GM19351 (cell line): Measurements from ENCODE around the gene FYN.
"Not testable (repeated sequence)": the region's sequence is repeated elsewhere in the genome, so short reads cannot be mapped to it uniquely, and the experiment has no call there.

Experiments used
- ATAC-seq: cut with Tn5 transposase; IDR thresholded peaks from one replicate; pipeline ENCODE4 v1.9.1; 2021; ENCODE audit warnings: mild to moderate bottlenecking, moderate library complexity; ENCODE audit not compliant: unreplicated experiment

Gene FYN

DNA sequence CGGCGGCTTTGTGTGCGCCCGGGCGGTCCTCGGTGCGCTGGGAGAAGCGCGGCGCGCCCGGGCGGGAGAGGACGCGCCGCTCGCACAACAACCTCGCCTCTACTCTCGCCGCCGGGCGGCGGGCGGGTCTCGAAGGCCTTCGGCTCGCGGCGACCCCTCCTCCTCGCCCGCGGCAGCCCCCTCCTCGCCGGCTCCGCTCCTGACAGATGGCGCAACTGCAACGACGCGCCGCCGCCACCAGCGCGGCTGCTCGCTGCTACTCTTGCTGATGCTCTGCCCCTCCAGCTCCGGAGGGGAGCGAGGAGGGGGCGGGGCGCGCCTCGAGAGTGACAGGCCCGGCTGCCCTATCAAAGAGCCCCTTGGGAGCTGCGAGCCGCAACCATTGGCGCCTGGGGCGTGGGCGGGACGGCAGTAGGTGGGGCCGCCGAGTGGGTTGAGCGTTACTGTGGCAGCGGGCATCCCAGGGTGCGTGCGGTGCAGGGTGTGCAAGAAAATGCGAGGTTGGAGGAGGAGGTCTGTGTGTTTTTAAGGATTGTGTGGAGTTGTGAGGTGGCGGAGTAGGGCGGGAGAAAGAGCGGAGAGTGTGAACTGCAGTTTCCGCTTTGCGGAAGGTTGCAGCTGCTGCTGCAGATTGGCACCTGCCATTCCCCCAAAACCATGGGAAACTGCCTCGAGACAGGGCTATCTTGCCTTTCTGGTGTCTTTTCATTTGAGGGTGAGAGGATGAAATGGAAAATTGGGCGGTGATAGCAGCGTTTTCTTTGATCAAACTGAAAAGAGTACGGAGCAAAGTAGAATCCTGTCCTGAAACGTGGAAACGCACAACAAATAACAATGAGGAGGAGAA, at the start of gene FYN:
FYN (minus strand) TSS at position 275 of the 847 bp plus-strand sequence. CDS start 153,401 bp downstream, outside the sequence.
- ATAC-seq: peak; percentile 88

DNA sequence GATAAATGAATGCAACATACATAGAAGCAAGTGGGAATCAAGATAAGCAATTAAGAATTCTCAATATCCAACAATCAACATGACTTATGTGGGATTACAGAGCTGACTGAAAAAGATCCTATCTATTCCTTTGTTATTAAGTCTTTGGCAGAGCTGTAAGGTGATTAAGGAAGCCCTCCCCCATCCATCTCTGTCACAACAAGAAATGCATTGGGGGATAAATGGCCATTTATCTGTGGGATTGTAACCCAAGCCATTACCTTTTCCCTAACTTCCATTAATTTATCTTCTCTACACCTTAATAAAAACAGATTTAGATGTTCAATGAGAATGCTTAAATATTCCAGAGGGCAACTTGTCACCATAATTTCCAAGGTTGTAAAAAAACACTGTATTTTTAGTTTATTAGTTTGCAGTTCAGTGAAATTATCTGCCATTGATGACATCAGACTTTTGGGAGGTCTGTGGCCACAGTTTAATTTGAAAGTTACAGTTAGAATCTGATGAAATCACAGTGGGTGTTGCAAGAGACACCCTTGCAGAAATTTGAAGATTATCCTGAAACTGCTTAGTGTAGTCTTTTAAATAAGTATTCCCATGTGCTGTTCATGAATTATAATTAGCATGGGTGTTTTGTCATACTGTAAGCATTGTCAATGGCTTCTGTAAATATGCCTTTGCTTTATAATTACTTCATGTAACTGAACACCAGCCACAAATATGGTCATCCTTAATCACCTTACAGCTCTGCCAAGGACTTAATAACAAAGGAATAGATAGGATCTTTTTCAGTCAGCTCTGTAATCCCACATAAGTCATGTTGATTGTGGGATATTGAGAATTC, 49.4 kb upstream of the FYN start:
- ATAC-seq: no peak

DNA sequence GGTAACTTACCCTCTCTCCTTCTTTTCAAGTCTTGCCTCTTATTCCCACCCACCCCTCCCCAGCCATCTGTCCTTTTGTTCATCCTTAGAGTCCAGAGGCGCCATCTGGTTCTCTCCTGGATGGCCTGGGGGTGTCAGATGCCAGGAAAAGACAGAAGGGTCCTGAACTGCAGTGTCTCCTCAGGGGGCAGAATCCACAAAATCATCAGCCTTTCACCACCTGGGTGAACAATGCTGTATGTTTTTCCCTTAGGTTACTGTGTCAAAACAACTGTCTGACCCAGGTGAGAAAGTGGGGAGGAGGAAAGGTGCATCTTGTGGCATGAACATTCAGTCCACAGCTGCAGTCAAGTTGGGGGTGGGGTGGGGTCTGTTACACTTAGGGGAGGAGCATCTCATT, 47.9 kb upstream of the FYN start:
- no peak for ATAC-seq

DNA sequence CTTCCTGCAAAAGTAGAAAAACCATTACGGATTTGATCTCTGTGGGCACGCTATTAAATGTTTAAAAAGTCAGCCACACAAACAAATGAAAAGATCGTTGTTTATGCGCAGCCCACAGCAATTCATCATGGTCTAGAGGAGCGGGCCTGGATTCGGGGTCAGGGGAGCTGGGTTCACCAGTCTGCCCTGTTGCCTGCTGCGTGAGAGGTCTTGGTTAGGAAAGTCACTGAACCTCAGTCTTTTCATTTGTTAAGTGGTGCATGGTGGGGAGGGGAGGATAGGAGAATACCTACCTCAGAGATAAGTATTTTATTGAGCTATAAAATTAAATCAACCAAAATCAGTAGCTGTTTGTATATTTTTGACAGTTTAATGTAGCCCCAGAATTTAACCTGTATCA, 47.3 kb upstream of the FYN start:
- no peak for ATAC-seq

DNA sequence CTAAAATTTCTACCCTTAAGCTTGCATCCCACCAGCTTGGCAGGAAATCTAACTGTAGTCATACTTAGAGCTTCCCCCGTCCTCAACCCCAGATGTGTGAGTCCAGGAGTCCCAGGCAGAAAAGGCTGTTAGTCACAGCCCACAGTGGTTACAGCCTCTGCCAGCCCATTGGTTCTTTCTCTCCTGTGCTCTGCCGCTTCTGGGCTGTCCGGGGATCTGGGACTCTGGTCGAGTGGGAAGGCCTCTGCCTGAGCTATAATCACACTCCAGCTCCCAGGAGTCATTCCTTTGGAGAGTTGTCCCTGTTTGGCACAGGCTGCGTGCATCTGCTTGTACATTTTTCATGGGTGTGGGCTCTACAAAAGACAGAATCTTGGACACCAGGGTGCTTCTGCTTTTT, 45.6 kb upstream of the FYN start:
- no peak for ATAC-seq

DNA sequence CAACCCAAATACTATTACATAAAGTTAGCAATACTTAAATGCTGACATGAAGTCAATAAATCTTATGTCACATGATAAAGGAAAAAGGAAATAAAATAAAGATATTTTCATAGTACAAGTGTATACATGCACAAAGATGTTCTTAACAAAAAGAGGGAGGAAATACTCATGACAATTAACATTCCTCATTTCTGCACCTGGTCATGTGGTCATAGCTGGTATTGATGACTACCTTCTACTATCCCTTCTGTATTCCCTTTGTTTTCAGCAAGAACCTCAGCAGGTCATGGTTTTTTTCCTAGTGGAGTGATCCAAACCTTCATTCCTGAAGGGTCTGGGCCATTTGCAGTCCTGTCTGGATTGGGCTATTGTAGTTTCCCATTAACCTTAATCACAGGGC, 43.5 kb upstream of the FYN start:
- ATAC-seq: no peak

DNA sequence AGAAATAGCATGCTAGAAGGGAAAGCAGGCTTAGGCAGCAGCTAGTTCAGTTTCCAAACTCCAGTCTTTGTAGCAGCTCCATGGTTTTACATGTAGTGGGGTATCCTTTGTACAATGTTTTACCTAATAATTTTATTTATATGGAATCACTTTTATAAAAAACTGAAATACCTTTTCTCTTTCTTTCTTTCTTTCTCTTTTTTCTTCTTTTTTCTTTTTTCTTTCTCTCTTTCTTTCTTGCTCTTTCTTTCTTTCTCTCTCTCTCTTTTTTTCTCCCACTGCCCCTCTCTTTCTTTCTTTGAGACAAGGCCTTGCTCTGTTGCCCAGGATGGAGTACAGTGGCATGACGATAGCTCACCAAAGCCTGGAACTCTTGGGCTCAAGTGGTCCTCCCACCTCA, 41.4 kb upstream of the FYN start:
- no peak for ATAC-seq

DNA sequence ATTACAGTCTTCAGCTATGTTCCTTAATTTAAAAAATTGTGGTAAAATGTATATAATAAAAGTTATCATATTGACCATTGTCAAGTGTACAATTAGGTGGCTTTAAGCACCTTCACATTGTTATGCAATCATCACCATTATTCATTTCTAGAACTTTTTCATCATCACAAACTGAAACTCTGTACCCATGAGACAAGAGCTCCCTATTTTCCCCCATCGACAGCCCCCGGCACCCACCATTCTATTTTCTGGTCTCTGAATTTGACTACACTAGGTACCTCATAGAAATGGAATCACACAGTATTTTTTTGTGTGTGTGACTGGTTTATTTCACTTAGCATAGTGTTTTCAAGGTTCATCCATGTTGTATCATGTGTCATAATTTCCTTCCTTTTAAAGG, 39.7 kb upstream of the FYN start:
- ATAC-seq: no peak

DNA sequence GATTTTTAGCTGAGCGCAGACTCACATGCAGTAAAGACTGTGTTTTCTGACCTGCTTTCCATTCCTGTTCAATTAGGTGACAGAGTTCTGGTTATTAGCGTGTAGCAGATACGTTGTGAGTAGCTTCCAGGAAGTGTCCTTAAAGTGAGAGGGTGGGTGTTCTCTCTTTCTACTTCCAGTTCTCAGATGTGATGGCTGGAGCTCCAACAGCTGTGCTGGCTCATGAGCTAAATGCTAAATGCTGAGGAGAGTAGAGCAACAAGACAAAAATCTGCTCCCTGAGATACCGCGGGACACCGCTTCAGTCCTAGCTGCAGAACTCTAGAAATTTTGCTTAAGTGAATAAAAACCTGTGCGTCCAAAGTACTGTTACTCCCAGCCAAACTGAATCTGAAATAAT, 38.2 kb upstream of the FYN start:
- ATAC-seq: no peak

DNA sequence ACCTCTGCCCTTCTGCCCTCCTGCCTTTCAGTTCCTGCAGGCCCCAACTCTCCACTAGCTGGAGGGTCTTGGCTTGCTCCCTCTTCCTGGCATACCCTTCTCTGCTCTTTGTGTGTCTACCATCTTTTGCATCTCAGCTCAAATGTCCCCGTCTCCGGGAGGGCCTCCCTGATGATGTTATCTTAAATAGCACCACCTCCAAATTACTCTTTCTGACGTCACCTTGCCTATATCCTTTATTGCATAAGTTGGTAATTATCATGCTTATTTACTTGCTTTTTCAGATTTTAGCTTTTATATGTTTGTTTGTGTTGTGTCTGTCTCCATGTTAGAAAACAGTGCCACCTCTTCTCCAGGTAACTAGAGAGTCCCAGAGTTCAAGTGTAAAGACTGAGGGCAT, 36.0 kb upstream of the FYN start:
- ATAC-seq: no peak

DNA sequence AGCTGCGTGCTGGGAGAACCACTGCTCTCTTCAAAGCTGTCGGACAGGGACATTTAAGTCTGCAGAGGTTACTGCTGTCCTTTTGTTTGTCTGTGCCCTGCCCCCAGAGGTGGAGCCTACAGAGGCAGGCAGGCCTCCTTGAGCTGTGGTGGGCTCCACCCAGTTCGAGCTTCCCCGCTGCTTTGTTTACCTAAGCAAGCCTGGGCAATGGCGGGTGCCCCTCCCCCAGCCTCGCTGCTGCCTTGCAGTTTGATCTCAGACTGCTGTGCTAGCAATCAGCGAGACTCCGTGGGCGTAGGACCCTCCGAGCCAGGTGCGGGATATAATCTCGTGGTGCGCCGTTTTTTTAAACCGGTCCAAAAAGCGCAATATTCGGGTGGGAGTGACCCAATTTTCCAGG, 35.1 kb upstream of the FYN start:
- ATAC-seq: not testable (repeated sequence)

DNA sequence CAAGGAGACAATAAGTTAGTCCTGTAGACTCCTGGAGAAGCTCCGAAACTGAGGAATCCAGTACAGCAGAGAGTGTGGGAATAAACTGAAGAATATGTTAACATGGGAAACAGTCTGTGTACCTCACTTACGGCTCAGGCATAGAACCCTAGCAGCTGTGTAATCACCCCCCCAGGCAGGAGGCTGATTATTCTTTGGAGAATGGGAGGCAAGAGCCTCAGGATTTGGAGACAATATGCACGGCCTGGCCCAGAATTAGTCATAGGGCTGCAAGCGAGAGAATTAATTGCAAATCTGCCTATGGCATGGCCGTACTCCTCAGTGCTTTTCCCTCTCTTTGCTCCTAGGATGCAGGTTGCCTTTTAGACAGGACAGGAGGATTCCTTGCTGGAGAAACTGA, 27.5 kb upstream of the FYN start:
- no peak for ATAC-seq

DNA sequence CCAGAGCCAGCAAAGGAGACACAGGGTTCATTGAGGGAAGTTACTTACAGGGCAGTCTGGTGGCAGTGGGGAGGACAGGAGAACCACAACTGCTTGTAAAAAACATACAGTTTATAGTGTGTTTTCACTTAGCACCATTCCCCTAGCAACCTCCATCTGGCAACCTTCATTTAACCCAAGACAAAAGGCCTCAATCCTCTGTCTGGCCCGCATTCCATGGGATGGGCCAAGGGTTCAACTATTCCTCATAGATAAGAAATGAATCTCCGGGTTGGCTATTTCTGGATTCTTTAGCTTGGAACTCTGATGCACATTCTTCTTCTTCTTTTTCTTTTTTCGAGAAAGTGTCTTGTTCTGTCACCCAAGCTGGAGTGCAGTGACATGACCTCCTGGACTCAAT, 26.3 kb upstream of the FYN start:
- ATAC-seq: no peak

DNA sequence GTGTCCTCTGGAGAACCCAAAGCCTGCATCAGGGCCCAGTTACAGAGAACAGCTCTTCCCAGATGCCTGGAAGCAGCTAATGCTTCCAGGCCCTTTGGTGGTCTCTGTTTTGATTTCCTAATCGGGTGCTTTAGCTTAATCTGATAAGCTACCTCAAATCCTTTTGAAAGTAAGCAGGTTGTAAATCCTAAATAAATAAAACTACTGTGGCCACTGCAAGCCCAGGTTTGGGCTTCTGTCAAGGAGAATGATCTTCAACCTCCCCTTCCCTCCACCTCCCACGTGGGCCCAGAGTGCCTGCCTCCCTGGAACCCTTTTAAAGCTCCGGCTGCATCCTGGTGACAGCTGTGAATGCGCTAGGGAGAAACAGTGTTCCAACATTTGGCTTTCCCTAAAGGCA, 25.2 kb upstream of the FYN start:
- ATAC-seq: no peak

DNA sequence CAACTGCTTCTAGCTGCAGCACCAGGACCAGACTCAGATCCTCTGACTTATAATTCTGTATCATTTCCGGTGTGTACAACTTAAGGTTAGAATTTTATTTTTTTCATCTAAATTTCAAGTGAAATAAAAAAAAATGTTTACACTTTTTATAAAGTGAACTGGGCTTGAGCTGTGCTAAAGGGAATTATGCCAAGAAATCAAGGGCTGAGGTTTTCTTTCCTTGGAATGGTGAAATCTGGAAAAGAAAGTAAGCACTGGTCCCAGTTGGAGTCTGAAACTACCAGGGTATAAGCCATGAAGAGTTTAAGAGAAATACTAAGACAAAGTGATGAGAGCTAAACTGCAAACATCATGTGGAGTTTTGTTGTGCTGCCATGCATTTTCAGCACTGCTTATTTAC, 21.7 kb upstream of the FYN start:
- no peak for ATAC-seq

DNA sequence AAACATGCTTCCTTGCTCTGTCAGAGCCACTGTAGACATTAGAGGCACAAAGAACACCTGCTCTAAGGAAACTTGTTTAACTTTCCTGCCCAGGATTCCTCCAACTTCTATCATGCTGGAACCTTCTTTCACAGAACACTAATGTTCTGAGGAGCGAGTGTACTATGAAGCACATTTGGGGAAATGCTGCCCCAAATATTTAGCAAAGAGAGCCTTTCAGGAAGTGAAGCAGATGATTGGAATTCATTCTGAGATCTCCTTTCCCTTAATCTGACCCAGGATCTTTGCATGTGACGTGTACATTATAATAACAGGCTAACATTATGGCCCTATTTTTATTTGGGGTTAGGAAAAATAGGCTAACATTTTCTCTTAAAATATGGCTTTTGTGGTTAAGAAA, 21.0 kb upstream of the FYN start:
- no peak for ATAC-seq

DNA sequence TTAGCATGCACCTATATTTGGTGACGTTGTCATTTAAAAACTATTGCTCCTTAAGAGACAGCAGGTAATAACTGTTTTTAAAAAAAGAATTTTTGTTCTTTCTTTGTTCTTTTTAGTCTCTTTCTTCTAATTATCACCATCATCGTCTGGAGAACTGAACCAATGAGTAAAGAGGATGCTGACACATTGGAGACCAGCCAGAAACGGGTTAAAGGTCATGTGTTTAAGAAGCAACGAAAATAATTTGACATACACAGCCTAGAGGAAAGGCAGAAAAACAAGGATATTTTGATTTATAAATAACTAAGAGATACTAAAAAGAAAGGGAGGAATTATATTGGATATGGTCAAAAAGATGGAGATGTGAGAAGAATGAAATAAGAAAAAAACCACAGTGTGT, 19.2 kb upstream of the FYN start:
- no peak for ATAC-seq

DNA sequence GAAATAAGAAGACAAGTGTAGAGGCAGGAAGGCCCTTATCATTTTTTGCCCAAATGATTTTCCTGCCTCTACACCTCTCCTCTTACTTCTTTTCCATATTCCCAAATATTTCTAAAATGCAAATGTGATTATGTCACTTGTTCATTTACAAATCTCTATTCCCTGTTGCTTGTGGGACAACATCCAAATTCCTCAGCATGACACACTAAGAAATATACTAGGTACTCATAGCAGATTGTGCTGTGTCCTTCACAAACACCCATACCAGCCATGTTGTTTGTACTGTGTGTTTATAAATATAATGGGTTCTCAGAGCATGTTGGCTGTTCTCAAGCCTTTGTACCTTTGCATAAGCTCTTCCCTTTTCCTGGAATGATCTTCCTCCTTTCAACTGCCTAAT, 17.7 kb upstream of the FYN start:
- ATAC-seq: no peak

DNA sequence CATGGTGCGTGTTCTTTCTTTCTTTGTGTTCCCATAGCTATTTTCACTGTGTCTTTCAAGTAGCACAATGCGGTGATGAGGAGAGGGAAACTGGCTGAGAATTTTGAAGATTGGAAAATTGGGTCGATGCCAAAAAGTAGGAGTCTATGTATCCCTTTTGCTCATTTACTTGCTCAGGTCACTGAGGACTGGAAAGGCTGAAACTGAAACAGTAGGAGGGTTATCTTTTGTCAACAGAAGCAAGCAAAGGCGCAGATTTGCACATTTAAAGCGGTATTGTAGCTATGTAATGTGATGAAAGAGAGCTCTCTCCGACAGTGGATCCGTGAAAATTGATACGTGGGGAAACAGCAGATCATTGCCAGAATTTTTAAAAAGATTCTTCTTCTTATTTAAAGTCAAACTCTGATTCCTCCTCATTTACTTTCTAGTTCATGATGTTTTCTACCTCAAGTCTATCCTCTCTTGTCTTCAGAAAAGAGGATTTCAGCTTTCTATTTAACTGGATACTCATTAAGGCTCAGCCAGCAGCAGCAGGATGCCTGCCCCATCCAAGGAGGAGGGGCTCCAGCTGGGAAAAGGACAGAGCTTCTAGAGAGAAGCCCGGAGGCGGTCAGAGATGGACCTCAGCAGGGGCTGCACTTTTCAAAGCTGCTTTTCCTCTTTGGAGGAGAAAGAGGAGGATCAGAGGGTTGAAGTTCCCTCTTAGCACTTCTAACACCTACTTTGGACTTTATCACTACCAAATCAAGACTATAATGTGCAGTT, 15.9 kb upstream of the FYN start:
- no peak for ATAC-seq

DNA sequence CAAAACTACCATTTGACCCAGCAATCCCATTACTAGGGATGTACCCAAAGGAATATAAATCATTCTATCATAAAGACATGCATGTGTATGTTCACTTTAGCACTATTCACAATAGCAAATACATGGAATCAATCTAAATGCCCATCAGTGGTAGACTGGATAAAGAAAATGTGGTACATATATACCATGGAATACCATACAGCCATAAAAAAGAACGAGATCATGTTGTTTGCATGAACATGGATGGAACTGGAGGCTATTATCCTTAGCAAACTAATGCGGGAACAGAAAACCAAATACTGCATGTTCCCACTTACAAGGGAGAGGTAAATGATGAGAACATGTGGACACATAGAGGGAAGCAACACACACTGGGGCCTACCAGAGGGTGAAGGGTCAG, 13.5 kb upstream of the FYN start:
- not testable (repeated sequence) for ATAC-seq

DNA sequence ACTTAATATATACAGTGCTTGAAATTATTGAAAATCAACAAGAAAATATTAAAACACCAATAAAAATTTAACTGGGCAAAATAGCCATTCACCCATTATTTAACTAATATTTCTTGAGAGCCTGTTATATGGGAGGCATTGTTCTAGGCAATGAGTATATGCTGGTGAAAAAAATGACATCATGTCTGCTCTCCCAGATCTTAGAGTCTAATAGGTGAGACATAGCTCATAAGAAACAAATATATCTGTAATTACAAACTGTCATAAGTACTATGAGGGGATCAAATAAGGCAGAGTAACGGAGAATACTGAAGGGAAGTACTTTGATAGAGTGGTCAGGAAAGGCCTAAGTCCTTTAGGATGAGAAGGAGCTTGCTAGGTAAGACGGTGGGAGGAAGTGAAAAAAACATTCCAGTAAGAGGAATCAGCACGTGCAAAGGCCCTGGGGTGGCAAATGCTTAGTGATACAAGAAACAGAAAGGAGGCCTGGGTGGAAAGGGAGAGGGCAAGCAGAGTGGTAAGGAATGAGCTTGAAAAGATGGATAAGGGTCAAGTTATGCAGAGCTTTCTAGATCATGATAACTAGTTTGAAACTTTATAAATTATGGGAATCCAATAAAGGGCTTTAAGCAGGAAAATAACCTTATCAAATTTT, 12.2 kb upstream of the FYN start:
- ATAC-seq: no peak
